ENCODE measurements around the gene RFTN1.

The RFTN1 gene

DNA sequence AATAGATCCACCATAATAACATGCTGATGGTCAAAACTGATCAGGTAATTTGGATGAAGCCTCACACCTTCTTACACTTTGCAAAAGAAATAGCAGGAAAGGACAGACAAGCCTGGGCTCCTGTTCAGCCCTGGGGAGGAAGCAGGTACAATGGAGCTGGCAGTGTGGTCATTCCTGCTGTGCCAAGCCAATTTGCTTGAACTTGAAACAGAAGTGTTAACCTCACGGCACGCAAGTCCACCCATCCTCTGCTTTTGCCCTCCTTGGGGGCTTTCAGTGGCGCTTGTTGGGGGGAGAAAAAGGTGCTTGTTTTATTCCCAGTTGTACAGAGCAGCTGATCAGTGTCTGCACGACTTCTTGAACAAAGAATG, 36.8 kb upstream of the RFTN1 start:
- TF ChIP-seq, protein P1, sequence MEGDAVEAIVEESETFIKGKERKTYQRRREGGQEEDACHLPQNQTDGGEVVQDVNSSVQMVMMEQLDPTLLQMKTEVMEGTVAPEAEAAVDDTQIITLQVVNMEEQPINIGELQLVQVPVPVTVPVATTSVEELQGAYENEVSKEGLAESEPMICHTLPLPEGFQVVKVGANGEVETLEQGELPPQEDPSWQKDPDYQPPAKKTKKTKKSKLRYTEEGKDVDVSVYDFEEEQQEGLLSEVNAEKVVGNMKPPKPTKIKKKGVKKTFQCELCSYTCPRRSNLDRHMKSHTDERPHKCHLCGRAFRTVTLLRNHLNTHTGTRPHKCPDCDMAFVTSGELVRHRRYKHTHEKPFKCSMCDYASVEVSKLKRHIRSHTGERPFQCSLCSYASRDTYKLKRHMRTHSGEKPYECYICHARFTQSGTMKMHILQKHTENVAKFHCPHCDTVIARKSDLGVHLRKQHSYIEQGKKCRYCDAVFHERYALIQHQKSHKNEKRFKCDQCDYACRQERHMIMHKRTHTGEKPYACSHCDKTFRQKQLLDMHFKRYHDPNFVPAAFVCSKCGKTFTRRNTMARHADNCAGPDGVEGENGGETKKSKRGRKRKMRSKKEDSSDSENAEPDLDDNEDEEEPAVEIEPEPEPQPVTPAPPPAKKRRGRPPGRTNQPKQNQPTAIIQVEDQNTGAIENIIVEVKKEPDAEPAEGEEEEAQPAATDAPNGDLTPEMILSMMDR (conservative IDR thresholded peaks at IDR 0.05; ENCODE audit: low read length): no peak
- H3K4me3 ChIP-seq (ENCODE audit: low read length): peak overlapping the region; percentile 31
- no peak for DNase-seq (ENCODE audit: low read depth)

DNA sequence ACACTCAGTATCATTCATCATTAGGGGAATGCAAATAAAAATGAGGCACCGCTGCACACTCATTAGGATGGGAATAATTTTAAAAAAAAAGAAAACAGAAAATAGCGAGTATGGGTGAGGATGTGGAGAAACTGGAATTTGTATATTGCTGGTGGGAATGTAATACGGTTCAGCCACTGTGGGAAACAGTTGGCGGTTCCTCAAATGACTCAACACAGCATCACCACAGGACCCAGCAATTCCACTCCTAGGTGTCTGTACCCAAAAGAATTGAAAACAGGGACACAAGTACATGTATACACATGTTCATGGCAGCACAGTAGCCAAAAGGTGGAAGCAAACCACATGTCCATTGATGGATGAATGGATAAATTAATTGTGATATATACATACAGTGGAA, 35.2 kb upstream of the RFTN1 start:
- no peak overlapping the region for H3K4me3 ChIP-seq (ENCODE audit: low read length)
- TF ChIP-seq, protein P1 (conservative IDR thresholded peaks at IDR 0.05; ENCODE audit: low read length): no peak
- DNase-seq (ENCODE audit: low read depth): peak; percentile 79

DNA sequence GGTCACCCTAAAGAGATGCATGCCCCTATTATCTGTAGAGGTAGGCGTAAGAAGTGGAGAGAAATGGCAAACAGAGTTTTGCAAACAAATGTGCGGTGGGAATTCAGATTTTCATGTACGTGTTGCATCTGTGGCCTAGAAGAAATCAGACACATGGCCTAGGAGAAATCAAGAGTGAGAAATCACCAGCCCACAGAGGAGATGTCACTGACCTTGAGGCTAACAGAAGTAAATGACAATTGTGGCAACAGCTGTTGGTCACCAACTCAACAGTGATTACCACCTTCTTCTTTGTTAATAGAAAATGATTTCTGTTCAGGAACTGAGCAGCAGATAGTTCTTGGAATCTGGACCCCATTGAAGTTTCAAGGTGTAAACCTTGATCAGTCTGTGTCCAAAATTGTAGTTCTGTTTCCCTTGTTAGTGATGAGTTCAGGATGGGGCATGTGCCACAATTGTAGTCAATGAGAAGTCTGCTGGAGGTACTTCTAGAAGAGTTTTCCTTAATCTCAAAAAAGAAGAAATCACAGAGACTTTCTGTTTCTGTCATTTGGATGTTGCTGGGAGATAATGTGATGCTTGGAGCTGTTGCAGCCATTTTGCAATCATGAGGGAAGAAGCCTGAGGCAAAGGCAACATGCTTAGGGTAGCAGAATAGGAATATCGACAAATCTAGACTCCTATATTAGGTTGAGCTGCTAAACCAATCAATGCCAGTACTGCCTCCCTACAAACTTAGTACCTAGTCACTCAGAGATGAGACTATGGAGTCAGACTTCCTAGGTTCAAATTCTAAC, 34.3 kb upstream of the RFTN1 start:
- TF ChIP-seq, protein P1 (conservative IDR thresholded peaks at IDR 0.05; ENCODE audit: low read length): no peak
- H3K4me3 ChIP-seq (ENCODE audit: low read length): no peak overlapping the region
- no peak for DNase-seq (ENCODE audit: low read depth)

DNA sequence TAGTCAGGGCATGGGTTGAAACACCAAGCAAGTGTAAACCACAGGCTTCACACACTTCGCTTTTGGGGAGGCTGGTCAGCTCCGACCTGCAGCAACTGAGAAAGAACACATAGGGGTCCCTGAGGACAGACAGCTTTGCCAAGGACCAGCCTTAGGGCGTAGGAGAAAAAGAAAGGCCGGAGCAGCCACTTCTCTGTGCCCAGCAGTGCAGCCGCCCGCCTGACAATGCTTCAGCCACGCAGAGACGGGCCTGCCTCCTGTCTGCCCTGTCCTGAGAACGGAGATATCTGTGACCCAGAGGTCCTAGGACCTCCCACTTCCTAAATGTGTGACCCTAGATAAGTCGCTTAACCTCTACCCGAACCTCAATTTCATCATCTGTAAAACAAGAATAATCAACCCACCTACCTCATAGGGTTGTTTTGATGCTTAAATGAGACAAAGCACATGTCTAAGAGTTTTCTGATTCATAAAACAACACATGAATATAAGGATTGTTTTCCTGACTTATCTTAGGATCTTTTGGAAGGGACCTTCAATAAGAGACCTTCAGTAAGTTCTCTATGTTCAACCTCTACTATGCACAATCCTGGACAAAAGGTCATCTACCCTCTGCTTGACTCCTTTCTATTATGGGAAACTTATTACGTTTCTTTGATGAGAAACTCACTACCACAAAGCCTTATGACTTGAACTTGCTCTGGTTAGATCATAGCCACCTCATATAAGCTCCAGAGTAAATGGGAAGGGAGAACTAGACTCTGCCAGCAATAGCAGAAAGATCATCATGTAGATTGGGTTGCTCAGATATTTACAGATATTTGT, 32.9 kb upstream of the RFTN1 start:
- no peak for DNase-seq (ENCODE audit: low read depth)
- TF ChIP-seq, protein P1 (conservative IDR thresholded peaks at IDR 0.05; ENCODE audit: low read length): no peak

DNA sequence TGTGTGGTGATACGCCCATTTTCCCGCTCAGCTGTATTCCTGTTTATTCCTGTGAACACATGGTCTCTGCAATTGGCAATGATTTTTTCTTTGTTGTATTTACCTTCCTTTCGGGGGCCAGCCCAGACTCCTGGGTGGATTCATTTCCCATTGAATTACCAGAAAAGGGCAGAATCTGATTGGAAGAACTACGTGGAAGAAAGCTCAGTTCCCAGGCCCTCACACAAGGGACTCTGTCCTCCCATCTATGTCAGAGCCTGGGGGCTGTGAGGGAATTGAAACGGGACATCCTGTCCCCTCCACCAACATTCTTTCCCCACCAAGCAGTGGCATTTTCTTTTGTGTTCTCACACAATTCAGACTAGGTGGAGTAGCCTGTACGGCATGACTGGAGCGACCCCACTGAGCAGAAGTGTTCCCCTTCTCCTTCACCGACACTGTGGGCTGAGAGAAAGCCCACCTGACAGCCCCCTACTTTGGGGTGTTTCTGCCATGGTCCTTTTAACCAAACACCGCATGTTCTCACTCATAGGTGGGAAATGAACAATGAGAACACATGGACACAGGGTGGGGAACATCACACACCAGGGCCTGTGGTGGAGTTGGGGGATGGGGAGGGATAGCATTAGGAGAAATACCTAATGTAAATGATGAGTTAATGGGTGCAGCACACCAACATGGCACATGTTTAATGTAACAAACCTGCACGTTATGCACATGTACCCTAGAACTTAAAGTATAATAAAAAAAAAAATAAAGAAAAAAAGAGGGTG, 32.1 kb upstream of the RFTN1 start:
- no peak overlapping the region for H3K4me3 ChIP-seq (ENCODE audit: low read length)
- TF ChIP-seq, protein P1 (conservative IDR thresholded peaks at IDR 0.05; ENCODE audit: low read length): no peak
- no peak for DNase-seq (ENCODE audit: low read depth)

More for the DNA sequence above, 32.9 kb upstream of the RFTN1 start:
- H3K4me3 ChIP-seq (ENCODE audit: low read length): no peak overlapping the region

DNA sequence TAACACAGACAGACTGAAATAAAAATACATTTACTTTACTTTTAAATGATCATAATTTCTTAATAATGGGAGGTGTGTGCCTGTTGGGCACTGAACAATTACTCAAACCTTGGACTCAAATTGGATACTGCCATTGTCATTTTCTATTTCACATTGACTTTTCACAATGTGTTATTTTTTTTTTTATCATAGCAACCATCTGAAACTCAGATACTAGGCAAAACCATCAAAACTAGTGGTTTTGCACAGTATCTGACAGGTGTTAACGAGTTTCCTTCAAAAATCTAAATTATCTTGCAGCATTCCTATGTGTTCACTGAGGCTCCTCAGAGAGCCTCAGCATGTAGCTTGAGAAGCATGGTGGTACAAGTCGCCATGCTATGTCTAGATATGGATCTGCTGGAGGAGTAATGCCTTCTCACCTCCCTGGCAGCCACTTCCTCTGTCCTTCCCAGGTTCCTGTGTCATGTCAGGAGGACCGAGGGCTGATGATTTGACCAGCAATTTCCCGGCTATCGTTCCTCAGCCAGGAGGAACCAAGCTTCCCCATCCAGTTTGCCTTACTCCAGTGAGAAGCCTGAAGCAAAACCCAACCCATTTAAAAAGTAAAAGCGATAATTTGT, 29.9 kb upstream of the RFTN1 start:
- no peak for DNase-seq (ENCODE audit: low read depth)
- TF ChIP-seq, protein P1 (conservative IDR thresholded peaks at IDR 0.05; ENCODE audit: low read length): no peak

More for the DNA sequence above, 29.9 kb upstream of the RFTN1 start:
- H3K4me3 ChIP-seq (ENCODE audit: low read length): no peak overlapping the region

Measured in AG10803 (cell line).